DMS 273 (cell line): ENCODE data around the gene TDP2.

ENCODE experiments used
- DNase-seq: peaks from one replicate; lab custom pipeline; 2025; ENCODE audit not compliant: unreplicated experiment; lab: John Stamatoyannopoulos, UW

The TDP2 gene

DNA sequence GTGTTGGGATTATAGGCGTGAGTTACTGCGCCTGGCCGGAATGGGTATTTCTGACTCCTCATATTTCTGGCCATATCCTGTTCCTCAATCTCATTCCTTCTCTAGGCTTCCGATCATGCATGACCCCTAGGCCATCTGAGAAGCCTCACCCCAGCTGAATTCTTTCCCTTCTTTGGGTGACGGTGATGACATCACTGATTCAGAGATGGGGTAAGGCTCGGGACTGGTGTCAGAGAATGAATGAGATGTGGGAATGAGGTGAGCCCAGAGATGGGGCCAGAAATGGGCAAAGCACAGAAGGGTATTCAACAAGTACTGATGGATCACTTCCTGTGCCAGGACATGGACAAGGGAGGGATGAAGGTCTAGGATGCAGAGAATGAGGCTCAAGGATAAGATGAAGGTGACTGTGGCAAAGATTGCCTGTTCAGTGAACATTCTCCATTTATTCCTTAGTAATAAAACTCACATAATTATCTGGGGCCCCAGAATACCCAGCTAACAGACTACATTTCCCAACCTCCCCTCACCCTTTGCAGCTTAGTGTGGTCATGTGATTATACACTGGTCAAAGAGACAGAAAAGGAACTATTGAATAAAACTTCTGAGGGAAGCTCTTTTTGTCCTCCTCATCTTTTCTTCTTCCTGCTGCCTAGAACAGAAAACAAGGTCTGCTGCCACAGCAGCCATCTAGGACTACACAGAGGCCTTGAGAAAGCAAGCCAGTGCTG is 60.3 kb downstream of the TDP2 start:
- DNase-seq, result no peak

DNA sequence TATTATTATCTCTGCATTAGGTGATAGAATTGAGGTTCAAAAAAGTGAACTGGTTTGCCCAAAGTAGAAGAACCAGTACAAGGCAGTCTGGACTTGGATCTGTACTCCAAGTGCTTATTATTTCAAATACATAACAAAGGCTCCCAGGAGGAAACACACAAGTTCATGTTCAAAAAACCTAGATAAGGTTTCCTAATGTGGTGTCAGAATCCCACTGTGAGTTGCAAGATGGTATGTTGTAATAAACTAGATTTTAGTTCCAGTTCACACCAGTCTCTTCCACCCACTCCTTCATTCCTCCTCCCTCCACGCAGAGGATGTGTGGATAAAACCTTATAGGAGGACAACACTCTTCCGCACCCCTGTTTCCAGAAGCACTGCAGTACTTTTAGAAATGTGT is 63.5 kb downstream of the TDP2 start:
- no peak for DNase-seq

DNA sequence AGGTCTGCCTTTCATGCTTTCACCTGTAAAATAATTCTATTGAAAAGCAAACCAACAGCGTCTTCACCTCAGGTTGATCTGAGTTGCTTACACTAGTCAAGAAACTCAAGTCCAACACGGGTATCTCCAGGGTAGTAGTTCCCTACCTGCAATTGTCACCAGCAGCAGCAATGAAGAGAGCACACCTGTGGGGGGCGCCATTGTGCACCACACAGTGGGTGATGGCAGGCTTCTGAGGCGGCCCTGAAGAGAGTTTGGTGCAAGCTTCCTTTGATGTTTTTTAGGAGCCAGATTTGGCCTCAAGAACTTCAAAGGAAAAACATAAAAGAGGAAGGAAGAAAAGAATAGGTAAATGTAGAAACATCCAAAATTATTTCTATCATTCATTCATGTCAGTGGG is 65.8 kb downstream of the TDP2 start:
- peak; percentile 35 for DNase-seq
